OCI-LY1 (cell line): Measurements from ENCODE around the gene TMEM247.

Experiments used
- EZH2 ChIP-seq: fragments of 200-600 bp; sonication (generic), shearing (Covaris generic); IDR thresholded peaks from 2 replicates; pipeline ENCODE4 v1.8.0; 2017; ENCODE audit warnings: borderline replicate concordance, mixed run types, mild to moderate bottlenecking, antibody characterized with exemption, low read length, moderate library complexity, mixed read lengths
- TF ChIP-seq, protein P1 (sequence below): fragments of 200-600 bp; sonication (generic), shearing (Covaris generic); IDR thresholded peaks from 2 replicates; pipeline ENCODE4 v1.5.1; 2017; ENCODE audit warnings: mild to moderate bottlenecking, antibody characterized with exemption, low read length, moderate library complexity, mixed read lengths

DNA sequence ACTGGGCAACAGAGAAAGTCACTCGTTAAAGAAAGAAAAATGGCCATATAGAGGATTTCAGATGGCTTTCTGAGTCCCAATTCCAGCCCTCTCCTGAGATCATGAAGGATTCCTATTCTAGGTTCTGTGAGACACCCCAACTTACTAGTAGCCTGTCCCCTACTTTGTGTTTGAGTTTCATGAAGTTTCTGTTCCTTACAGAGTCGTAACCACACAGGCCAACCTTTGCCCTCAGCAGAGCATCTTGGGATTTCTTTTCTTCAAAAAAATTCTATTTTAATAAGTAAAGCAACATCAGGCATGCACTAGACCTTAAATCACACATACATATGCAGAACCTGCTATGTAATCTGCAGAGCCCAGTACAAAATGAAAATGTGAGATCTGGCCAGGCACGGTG, 30.4 kb downstream of the TMEM247 start:
- TF ChIP-seq, protein P1, sequence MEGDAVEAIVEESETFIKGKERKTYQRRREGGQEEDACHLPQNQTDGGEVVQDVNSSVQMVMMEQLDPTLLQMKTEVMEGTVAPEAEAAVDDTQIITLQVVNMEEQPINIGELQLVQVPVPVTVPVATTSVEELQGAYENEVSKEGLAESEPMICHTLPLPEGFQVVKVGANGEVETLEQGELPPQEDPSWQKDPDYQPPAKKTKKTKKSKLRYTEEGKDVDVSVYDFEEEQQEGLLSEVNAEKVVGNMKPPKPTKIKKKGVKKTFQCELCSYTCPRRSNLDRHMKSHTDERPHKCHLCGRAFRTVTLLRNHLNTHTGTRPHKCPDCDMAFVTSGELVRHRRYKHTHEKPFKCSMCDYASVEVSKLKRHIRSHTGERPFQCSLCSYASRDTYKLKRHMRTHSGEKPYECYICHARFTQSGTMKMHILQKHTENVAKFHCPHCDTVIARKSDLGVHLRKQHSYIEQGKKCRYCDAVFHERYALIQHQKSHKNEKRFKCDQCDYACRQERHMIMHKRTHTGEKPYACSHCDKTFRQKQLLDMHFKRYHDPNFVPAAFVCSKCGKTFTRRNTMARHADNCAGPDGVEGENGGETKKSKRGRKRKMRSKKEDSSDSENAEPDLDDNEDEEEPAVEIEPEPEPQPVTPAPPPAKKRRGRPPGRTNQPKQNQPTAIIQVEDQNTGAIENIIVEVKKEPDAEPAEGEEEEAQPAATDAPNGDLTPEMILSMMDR = no peak
- no peak for TF ChIP-seq EZH2
